Measurements from ENCODE around the gene ZBTB18. TPM values are rescaled to one million over a fixed set of nuclear protein-coding genes. Genes with fewer than 3 reads are reported as not detected.
"Not testable (repeated sequence)": the region's sequence is repeated elsewhere in the genome, so short reads cannot be mapped to it uniquely, and the experiment has no call there.

The ZBTB18 gene
- polyA plus RNA-seq, 4 donors = 22.6 to 31.8 (median 27.0) TPM

DNA sequence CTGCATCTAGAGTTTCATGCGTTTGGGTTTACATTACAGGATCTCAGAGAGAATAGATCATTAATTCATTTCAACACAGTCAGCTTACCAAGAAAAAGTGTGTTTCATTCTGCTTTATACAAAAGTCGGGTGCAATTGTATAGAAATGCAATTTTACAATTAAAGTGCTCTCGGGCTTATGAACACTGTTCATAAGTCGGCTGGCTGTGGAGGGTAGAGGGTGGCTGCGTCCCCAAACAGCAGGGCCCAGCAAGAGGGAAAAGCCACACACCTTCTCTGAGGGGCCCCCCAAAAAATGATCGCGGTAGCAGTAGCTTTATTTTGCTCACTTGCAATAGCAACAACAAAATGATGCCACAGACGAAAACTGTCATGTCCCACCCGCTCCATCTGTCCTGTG lies 13.8 kb upstream of the ZBTB18 start:
- no peak for DNase-seq (ENCODE audit: low read depth in 4 of 4, low spot score in 3 of 4)

DNA sequence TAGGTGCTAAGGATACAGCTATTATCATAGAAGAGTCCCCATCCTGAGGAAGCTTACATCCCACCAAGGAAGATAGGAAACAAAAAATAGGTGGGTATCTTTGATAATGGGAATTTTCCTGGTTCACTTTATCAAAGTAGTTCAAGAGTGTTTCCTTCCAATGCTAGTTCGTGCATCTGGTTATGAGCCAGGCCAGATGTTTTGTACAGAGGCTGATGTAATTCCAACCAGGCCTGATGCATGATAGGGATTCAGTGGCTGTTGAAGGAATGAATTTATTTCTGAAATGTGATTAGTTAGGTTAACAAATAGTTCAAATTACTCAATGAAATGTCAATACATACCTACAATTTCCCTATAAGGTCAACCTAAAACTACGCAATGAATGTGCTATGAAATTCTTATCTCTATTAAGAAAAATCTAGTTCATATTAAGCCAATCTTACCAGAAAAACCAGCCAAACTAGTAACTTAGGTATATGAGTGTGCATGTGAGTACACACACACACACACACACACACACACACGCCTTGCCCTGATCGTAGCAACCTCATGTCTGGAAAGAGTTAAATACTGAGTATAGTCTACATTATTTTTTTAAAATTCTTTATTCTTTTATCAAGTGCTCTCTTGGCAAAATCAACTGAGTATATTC lies 9.5 kb upstream of the ZBTB18 start:
- DNase-seq (ENCODE audit: low read depth in 4 of 4, low spot score in 3 of 4) = no peak

DNA sequence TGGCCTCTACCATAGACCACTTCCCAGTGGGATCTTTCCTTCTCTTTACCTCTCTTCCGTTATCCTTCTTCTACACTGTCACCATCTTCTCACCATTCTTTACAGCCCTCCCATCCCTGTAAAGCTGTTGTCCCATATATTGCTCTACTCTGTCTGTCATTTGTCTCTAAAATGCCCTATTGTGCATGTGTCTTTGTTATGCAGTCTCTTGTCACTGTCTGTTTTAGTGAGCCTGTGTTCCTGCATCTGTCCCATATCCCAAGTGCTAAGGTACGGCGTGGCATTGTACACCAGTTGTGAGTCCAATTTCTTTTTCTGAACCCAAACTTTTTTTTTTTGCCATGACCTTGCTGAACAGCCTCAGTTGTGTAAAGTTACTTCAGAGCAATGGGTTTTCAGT lies 8.8 kb upstream of the ZBTB18 start:
- DNase-seq (ENCODE audit: low read depth in 4 of 4, low spot score in 3 of 4) = no peak

DNA sequence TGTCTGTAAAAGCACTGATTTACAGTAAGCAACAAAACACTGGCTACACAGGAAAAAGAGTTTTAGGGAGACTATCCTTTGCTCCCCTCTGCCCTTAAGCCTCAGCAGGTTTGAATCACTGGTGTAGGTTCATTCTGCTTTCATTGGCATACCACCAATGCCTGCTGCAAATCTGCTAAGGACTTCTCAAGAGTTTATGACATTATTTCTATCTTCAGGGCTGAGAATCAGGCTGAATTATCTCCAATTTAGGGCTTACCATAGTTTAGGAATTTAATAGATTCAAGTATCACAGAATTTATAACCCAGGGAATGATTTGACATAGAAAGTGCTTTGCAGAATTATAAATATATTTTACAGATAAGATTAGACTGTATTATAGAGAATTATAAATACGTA lies 6.7 kb upstream of the ZBTB18 start:
- DNase-seq (ENCODE audit: low read depth in 4 of 4, low spot score in 3 of 4) = no peak

DNA sequence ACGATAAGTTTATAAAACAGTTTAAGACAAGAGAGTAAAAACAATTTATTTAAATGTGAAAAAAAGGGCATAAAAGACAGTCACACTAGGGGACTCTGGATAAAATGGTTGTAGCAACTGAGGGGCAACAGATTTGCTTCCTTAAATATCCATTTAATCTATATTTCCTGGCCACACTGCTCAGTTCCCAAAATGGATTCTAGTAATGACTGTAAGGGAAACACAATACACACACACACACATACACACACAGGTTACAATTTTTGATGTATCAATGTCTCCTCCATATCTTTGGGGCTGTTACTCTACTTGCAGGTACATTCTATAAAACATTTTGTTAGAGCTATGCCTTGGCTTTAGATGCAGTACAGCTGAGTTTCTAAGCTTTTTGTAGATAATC lies 4.8 kb upstream of the ZBTB18 start:
- DNase-seq (ENCODE audit: low read depth in 4 of 4, low spot score in 3 of 4) = not testable (repeated sequence)

DNA sequence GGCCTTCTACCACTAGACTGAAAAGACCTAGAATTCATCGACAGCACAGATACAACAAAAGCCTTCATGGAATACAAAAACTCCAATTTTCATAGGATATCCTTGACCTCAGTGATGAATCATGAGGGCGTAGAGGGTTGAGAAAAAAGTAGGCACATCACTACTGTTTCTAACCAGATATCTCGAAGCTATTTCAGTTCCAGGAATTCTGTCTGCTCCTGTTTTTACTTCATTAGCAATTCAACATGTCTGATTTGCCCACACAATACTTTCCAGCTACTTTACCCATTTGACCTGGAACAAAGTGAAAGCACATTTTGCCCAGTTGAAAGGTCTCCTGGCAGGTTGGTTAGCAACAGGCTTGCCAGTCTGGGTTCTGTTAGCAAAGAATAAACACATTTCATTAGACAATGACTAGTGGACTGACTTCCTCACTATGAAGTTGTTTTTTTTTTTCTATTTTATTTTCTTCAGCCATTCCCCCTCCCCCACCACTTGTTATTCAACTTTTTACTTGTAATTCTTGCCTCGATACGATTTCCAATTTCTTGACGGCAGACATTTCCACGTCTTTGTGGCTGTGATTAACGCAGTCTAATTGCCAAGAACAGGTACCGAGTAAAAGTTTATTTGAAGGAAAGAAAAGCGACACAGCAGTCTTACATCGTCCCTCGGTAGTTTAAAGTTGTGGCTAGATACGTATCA lies 4.0 kb upstream of the ZBTB18 start:
- no peak for DNase-seq (ENCODE audit: low read depth in 4 of 4, low spot score in 3 of 4)

DNA sequence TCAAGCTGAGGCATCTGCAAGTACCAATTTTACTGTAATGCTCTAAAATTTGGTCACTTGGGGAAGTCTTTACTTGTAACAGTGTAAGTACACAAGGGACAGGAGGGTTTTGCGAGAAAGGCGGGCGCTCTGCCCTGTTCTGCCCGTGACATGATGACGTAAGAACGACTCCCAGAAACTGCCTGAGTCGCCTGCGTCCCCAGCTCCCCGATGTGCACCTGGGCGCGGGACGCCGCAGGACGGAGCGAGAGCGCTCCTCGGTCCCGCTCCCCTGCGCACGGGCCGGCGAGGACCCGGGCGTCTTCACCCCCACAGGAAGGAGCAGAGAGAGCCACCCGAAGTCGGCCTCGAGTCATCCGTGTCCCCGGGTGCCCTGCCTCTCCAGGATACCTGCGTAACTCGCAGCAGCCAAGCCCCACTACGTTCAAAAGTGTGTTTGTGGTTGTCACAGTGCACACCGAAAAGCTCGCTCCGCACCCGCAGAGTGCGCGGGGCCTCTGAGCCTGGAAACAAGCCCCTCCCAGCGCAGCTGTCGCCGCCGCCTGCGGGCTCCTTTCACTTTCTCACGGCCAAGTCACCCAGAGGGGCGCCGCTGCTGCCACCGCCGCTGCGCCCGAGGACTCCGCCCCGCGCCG lies 3.3 kb upstream of the ZBTB18 start:
- DNase-seq (ENCODE audit: low read depth in 4 of 4, low spot score in 3 of 4) = no peak

DNA sequence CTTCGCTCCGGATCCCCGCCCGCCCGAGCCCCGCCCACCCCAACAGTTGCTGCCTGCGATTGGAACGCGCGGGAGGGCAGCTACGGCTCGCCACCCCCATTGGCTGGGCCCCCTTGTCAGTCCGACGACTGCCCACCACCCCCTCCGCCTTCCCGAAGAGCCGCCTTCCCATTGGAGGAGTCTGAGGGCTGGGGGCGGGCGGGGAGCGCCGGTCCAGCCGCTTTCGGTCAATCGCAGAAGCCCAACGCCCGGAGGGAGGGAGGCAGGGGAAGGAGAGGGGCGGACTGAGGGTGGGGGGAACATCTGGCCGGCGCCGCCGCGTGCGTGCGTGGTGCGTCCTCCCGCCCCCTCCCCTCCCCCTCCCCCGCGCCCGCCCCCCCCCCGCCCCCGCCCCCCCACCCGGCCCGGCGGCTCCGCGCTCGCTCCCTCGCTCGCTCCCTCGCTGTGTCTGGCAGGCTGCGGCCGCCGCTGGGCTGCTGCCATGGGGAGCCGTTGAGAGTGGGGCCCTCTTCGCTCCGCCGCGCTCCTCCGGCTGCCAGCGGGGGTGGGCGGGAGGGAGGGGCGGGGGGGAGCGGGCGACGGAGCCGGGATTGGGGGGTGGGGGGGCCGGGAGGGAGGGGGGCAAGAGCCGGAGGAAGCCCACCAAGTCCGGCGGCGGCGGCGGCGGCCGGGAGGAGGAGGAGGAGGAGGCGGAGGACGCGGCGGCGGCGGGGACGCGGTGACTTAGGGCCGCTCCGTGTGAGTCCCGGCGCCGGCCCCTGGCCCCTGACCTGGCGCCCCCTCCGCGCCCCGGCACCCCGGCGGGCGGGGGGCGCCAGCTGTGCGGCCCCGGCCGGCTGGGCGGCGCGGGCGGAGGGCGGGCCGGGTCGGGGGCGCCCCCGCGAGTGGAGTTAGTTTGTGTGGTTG lies 2.6 kb upstream of the ZBTB18 start:
- peak; percentile 93 to 98 (median 96) for DNase-seq (ENCODE audit: low read depth in 4 of 4, low spot score in 3 of 4)

DNA sequence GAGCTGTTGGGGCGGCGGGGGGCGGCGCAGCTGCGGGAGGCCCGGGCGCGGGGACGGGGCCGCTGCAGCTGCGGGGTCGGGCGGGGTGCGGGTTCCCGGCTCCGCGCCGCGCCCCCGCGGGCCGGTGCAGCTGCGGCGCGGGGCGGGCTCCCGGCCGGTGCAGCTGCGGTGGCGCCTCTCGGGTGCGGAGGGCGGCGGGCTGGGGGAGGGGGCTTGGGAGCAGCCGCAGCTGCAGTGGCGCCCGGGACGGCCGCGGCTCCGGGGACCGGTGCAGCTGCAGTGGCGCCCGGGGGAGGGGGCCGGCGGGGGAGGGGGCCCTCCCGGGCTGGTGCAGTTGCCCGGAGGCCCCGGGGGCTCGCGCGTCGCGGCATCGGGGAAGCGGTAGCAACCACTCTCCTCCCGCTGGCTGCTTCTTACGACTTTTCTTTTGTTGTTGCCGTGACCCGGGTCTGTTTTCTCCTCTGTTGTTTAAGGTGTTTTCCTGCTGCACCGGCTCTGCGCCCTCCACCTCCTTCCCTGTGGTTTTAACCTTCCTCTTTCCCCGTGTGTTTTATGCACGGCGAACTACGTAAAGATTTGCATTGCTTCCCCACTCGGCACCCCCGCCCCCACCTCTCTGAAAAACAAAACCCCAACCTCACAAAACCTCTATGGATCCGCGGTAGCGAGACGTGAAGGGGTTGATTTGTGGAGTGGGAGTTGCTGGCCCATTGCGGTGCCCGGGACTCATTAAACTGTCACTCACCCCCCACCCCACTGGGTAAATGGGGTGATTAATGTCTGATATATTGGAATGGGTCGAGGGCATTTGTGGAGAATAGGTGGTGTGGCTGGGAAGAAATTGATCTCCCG lies 1.7 kb upstream of the ZBTB18 start:
- DNase-seq (ENCODE audit: low read depth in 4 of 4, low spot score in 3 of 4) = no peak

DNA sequence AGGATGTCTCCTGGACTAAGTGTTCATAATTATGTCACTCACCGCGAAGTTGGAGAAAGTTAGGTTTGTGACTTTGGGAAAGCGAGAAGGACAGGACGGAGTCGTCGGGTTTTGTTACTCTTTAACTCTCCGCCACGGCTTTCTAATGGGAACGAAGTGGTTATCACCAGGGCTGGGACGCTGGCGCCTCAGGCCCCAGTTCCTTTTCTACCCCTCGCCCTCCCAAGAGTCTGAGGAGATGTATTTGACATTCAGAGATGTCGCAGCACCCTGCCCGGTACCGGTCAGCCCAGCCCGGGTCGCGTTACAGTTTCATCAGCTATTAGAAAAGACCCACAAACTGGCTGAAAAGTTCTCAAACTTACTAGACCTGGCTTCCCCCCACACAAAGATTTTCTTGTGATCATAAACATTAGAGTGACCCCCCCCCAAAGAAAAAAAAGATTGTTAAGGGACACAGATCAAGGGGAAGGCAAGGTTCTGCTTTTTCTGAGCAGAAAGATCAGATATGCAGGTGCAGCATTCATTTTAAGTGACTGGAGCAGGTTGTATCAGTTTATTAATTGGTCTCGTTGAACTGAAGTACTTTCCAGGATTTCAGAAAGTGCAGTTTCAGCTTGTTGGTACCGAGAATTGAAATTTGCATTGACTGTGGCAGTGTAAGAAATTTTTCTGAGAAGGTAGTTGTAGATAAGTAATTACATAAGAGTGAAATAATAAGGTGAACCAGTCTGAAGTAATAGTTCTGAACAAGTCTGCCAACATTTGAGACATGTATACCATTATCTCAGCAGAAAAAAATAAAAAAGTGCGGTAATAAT lies 859 bp upstream of the ZBTB18 start:
- DNase-seq (ENCODE audit: low read depth in 4 of 4, low spot score in 3 of 4) = no peak

DNA sequence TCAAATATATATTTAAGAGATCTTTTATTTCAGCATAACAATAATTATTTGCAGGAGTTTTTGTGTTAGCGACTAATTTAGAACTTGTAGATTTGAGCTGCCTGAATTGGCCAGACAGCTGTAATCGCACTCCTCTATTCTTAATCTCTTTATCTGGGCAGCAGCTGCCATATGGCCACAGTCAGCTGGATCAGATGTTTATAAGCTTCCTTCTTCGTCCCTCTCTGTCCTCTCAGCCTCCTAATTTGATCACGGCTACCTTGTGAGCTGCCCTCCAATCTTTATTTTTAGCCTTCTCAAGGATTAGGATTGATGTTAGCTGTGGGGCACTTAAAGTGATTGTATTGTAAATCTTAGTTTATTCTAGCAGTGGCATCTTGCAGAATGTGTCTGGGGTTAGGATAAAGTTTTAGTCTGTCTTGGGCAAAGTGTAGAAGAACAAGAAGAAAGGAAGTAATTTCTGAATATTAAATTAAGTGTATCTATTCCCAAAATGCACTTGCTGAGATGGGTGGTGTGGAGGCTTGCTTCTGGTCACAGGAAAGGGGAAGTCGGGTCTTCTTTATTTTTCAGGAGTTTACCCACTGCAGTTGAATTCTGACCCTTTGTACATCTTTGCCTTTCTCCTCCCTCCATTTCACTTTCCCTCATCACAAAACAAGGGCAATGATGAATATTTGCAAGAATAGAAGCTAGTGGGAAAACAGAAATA lies 1.1 kb downstream of the ZBTB18 start:
- DNase-seq (ENCODE audit: low read depth in 4 of 4, low spot score in 3 of 4) = no peak

DNA sequence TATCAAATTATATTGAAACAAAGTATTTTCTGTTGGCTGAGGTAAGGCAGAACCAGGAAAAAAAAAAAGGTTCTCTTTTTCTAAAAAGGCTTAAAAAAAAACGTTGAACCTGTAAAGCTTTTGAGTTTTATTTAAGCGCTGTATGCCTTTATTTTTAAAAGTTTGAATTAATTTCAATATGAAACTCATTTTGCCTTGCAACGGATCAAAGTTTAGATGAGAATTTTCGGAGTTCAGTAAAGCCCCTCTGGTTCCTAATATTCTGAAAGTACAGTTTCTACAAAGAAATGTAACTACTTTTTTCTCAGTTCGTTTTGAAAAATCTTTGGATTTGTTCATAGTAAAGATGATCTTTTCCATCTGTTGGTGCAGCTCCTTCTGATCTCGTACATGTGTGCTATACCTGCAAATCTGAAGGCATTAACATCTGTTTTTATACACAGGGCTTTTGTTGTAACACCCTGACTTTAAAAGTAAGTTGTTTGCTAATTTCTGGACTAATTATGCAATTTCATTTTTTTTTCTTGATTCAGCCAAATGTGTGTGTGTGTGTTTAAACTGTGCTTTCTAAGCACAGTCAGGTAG lies 1.7 kb downstream of the ZBTB18 start:
- DNase-seq (ENCODE audit: low read depth in 4 of 4, low spot score in 3 of 4) = no peak

DNA sequence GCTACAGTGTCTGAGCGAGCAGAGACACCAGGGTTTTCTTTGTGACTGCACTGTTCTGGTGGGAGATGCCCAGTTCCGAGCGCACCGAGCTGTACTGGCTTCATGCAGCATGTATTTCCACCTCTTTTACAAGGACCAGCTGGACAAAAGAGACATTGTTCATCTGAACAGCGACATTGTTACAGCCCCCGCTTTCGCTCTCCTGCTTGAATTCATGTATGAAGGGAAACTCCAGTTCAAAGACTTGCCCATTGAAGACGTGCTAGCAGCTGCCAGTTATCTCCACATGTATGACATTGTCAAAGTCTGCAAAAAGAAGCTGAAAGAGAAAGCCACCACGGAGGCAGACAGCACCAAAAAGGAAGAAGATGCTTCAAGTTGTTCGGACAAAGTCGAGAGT lies 2.7 kb downstream of the ZBTB18 start:
- no peak for DNase-seq (ENCODE audit: low read depth in 4 of 4, low spot score in 3 of 4)

DNA sequence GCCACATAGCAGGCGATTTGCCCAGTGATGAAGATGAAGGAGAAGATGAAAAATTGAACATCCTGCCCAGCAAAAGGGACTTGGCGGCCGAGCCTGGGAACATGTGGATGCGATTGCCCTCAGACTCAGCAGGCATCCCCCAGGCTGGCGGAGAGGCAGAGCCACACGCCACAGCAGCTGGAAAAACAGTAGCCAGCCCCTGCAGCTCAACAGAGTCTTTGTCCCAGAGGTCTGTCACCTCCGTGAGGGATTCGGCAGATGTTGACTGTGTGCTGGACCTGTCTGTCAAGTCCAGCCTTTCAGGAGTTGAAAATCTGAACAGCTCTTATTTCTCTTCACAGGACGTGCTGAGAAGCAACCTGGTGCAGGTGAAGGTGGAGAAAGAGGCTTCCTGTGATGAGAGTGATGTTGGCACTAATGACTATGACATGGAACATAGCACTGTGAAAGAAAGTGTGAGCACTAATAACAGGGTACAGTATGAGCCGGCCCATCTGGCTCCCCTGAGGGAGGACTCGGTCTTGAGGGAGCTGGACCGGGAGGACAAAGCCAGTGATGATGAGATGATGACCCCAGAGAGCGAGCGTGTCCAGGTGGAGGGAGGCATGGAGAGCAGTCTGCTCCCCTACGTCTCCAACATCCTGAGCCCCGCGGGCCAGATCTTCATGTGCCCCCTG lies 3.3 kb downstream of the ZBTB18 start:
- no peak for DNase-seq (ENCODE audit: low read depth in 4 of 4, low spot score in 3 of 4)

DNA sequence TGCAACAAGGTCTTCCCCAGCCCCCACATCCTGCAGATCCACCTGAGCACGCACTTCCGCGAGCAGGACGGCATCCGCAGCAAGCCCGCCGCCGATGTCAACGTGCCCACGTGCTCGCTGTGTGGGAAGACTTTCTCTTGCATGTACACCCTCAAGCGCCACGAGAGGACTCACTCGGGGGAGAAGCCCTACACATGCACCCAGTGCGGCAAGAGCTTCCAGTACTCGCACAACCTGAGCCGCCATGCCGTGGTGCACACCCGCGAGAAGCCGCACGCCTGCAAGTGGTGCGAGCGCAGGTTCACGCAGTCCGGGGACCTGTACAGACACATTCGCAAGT lies 3.8 kb downstream of the ZBTB18 start:
- no peak for DNase-seq (ENCODE audit: low read depth in 4 of 4, low spot score in 3 of 4)

DNA sequence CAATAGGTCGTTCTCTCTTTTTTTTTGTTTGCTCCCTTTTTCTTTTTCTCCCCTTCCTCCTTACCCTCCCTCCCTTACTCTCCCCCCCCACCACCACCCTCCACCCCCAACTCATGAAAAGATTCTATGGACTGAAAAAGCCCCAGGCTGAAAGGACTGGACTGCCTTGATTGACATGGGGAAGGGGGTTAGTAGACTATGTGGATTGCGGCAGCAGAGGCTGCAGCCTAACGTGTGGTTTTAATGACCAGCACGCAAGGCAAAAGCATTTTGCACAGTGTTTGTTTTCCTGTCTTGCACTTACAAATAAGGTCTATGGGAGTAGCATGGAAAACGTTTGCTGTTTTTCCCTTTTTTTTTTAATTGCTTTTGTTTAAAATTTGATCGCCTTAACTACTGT lies 5.5 kb downstream of the ZBTB18 start:
- DNase-seq (ENCODE audit: low read depth in 4 of 4, low spot score in 3 of 4) = no peak

DNA sequence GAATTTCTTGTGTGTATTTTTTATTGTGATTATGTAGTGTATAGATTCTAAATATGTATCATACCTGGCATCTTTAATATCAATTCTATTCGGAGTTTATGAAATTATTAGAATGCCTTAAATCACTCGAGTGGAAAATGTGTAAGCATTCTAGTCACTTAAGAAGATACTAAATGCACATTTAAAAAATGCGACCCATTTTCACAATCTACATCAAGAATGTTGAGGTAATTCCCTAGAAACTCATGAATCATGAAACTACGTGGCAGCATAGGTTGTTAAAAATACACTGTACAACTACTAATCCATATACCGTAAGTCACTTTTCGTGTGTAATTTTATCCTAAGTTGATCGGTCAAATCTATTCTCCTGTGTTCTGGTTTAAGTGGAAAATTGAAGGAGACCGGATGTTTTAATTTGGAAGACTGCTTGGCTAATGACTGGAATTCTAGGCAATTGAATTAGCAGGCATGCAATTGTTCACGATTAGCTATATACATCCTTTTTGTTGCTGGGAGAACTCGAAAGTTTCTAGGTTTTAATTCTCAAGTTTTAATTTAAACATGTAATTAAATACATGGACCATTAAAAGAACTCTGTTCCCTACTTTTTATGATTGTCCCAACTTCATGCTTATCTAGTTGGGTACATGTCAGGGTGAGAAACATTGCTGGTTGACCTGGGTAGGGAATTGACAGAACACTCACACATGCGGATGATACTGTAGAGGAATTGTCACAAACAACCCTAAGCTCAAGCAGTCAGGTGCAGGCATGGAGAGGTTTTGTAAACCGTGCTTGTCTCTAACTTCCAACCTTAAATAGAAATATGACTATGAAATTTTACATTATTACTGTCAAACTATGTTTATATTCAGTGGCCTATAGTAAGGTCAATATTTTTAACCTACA lies 6.6 kb downstream of the ZBTB18 start:
- no peak for DNase-seq (ENCODE audit: low read depth in 4 of 4, low spot score in 3 of 4)

Measured in right renal pelvis (tissue), 4 donors.